WTC11 (cell line): ENCODE data around the gene TTC38. TPM values are rescaled to one million over a fixed set of nuclear protein-coding genes. Genes with fewer than 3 reads are reported as not detected.

Experiments used
- ATAC-seq: fragments of 200-7000 bp; cut with Tn5 transposase; 2 replicates; pipeline ENCODE4 v1.10.0; 2021; ENCODE audit warnings: mild to moderate bottlenecking, moderate library complexity
- CTCF ChIA-PET: fragments of 300-600 bp; sonication (Branson Sonifier 250); formaldehyde crosslinking; loops from one replicate; lab custom pipeline; 2021; ENCODE audit warnings: antibody characterized with exemption; lab: Charles Lee
- POLR2A ChIA-PET: fragments of 350-600 bp; sonication (Branson Sonifier 250); formaldehyde crosslinking; loops from one replicate; lab custom pipeline; 2021; ENCODE audit warnings: antibody characterized with exemption; lab: Charles Lee
- DNase-seq: peaks from one replicate; pipeline ENCODE4 v3.0.0; 2021; ENCODE audit warnings: low spot score
- H3K27ac Mint-ChIP-seq: 2 replicates; pipeline ENCODE4 v1.8.0; 2021; ENCODE audit warnings: mixed read lengths
- H3K27me3 Mint-ChIP-seq: 2 replicates; pipeline ENCODE4 v1.8.0; 2021; ENCODE audit warnings: low read depth, mild to moderate bottlenecking, moderate library complexity, mixed read lengths
- H3K36me3 Mint-ChIP-seq: 2 replicates; pipeline ENCODE4 v1.8.0; 2021; ENCODE audit warnings: mixed read lengths
- H3K4me1 Mint-ChIP-seq: 2 replicates; pipeline ENCODE4 v1.8.0; 2022; ENCODE audit warnings: mixed read lengths
- H3K4me3 Mint-ChIP-seq: 2 replicates; pipeline ENCODE4 v1.8.0; 2021; ENCODE audit warnings: mild to moderate bottlenecking, moderate library complexity, mixed read lengths
- H3K9me3 Mint-ChIP-seq: 2 replicates; pipeline ENCODE4 v1.8.0; 2021; ENCODE audit warnings: mixed read lengths
- CBFB ChIP-seq: sonication (generic); formaldehyde crosslinking; IDR thresholded peaks from 2 replicates; pipeline ENCODE4 v1.8.1; 2022; ENCODE audit warnings: mild to moderate bottlenecking, low read depth, missing genetic modification reagents
- CREM ChIP-seq: sonication (generic); formaldehyde crosslinking; IDR thresholded peaks from 2 replicates; pipeline ENCODE4 v1.8.1; 2022; ENCODE audit warnings: mild to moderate bottlenecking, missing genetic modification reagents, moderate library complexity
- ERG ChIP-seq: fragments of 250-450 bp; sonication (Bioruptor Pico); IDR thresholded peaks from 2 replicates; pipeline ENCODE4 v1.8.0; 2021; ENCODE audit warnings: mild to moderate bottlenecking
- FOXP4 ChIP-seq: sonication (generic); formaldehyde crosslinking; IDR thresholded peaks from 2 replicates; pipeline ENCODE4 v1.8.0; 2022; ENCODE audit warnings: mild to moderate bottlenecking, missing genetic modification reagents
- HMGXB4 ChIP-seq: sonication (generic); formaldehyde crosslinking; IDR thresholded peaks from 2 replicates; pipeline ENCODE4 v1.8.1; 2023; ENCODE audit warnings: mild to moderate bottlenecking, moderate library complexity, missing genetic modification reagents
- IRF1 ChIP-seq: sonication (generic); formaldehyde crosslinking; IDR thresholded peaks from 2 replicates; pipeline ENCODE4 v1.8.0; 2023; ENCODE audit warnings: missing genetic modification reagents
- NFE2L1 ChIP-seq: sonication (generic); formaldehyde crosslinking; IDR thresholded peaks from 2 replicates; pipeline ENCODE4 v1.8.1; 2023; ENCODE audit warnings: missing genetic modification reagents
- OVOL2 ChIP-seq: fragments of 250-450 bp; sonication (Bioruptor Pico); IDR thresholded peaks from 2 replicates; pipeline ENCODE4 v1.9.0; 2021; ENCODE audit warnings: mild to moderate bottlenecking, borderline replicate concordance
- SMAD3 ChIP-seq: sonication (generic); formaldehyde crosslinking; IDR thresholded peaks from 2 replicates; pipeline ENCODE4 v1.8.0; 2022; ENCODE audit warnings: missing genetic modification reagents, mild to moderate bottlenecking, borderline replicate concordance
- SMAD4 ChIP-seq: sonication (generic); formaldehyde crosslinking; IDR thresholded peaks from 2 replicates; pipeline ENCODE4 v1.8.0; 2022; ENCODE audit warnings: mild to moderate bottlenecking, missing genetic modification reagents
- TEAD1 ChIP-seq: sonication (generic); formaldehyde crosslinking; IDR thresholded peaks from 2 replicates; pipeline ENCODE4 v1.8.0; 2022; ENCODE audit warnings: mild to moderate bottlenecking, missing genetic modification reagents
- TP53 ChIP-seq: sonication (generic); formaldehyde crosslinking; IDR thresholded peaks from 2 replicates; pipeline ENCODE4 v1.8.1; 2023; ENCODE audit warnings: mild to moderate bottlenecking, missing genetic modification reagents
- USF1 ChIP-seq: sonication (generic); formaldehyde crosslinking; IDR thresholded peaks from 2 replicates; pipeline ENCODE4 v1.8.0; 2022; ENCODE audit warnings: mild to moderate bottlenecking, missing genetic modification reagents
- ZMAT4 ChIP-seq: fragments of 250-450 bp; sonication (Bioruptor Pico); IDR thresholded peaks from 2 replicates; pipeline ENCODE4 v1.9.0; 2021; ENCODE audit warnings: mild to moderate bottlenecking
- ZNF232 ChIP-seq: sonication (generic); formaldehyde crosslinking; IDR thresholded peaks from 2 replicates; pipeline ENCODE4 v1.8.0; 2022; ENCODE audit warnings: mild to moderate bottlenecking, missing genetic modification reagents
- total RNA-seq: library from RNA; stranded (reverse); gene quantifications from 3 replicates; pipeline ENCODE4 v1.2.3, GENCODE V29; 2021

TTC38 gene
- total RNA-seq, 1 experiment from 2014 or later = 20.7 TPM

- H3K4me3 Mint-ChIP-seq = peak overlapping the region; percentile 71
- CTCF ChIA-PET = interaction anchor here (1.5 to 3.6 kb wide), 2 partner anchors 11 to 17 kb away, joined by 12 to 25 read pairs; partner anchors contain the start of genes PKDREJ and TTC38
- H3K36me3 Mint-ChIP-seq = no peaks in the 10 kb centered on the region
- peaks cover 16% of the 10 kb centered on the region for H3K27me3 Mint-ChIP-seq
- POLR2A ChIA-PET = no interaction called here
- peaks cover 13% of the 10 kb centered on the region for H3K4me1 Mint-ChIP-seq
- no peak for ATAC-seq
- no peak overlapping the region for H3K27ac Mint-ChIP-seq
- no peak for DNase-seq
- TF ChIP-seq ZNF232 (no peak), TP53 (CRISPR knock-in tag) (no peak), SMAD4 (CRISPR knock-in tag) (no peak)
- 0 out of 2 replicates have a peak, but pooled peaks cover under 1% of the 10 kb centered on the region for H3K9me3 Mint-ChIP-seq
Observed at GRCh38 chr22:46251266-46251665, 16.5 kb upstream of the TTC38 start.

- Mint-ChIP-seq H3K27me3 (peaks cover 19% of the 10 kb centered on the region), H3K36me3 (no peaks in the 10 kb centered on the region), H3K27ac (no peak overlapping the region), H3K4me3 (peak overlapping the region; percentile 71), H3K9me3 (0 out of 2 replicates have a peak, but pooled peaks cover 5% of the 10 kb centered on the region), H3K4me1 (peaks cover 13% of the 10 kb centered on the region)
- TF ChIP-seq IRF1 = no peak
- TF ChIP-seq HMGXB4 (CRISPR knock-in tag) = no peak
- TF ChIP-seq CBFB = no peak
- TF ChIP-seq TEAD1 (CRISPR knock-in tag) = no peak
- no peak for TF ChIP-seq FOXP4 (CRISPR knock-in tag)
- no peak for TF ChIP-seq NFE2L1
- TF ChIP-seq CREM (CRISPR knock-in tag) = no peak
- TF ChIP-seq OVOL2 (CRISPR knock-in tag) = no peak
- no peak for TF ChIP-seq ERG (CRISPR knock-in tag)
- POLR2A ChIA-PET = no interaction called here
- no peak for ATAC-seq
- no peak for DNase-seq
- CTCF ChIA-PET = no interaction called here
Observed at GRCh38 chr22:46251816-46252380, 15.9 kb upstream of the TTC38 start.

GRCh38 chr22:46256358-46256958 lies 11.3 kb upstream of the TTC38 start:
- no peaks in the 10 kb centered on the region for H3K36me3 Mint-ChIP-seq
- H3K9me3 Mint-ChIP-seq = 0 out of 2 replicates have a peak, but pooled peaks cover 8% of the 10 kb centered on the region
- POLR2A ChIA-PET = no interaction called here
- no peak overlapping the region for H3K4me3 Mint-ChIP-seq
- DNase-seq = no peak
- no peak for TF ChIP-seq ZMAT4
- TF ChIP-seq SMAD3 (CRISPR knock-in tag) = no peak
- no peak for TF ChIP-seq USF1 (CRISPR knock-in tag)
- H3K4me1 Mint-ChIP-seq = peaks cover 4% of the 10 kb centered on the region
- H3K27me3 Mint-ChIP-seq = peaks cover 59% of the 10 kb centered on the region
- no peak overlapping the region for H3K27ac Mint-ChIP-seq
- CTCF ChIA-PET = no interaction called here
- ATAC-seq = no peak
